Urinary bladder (tissue), 4 donors: ENCODE measurements around the gene DNAJC11. TPM values are rescaled to one million over a fixed set of nuclear protein-coding genes. Genes with fewer than 3 reads are reported as not detected.

Experiments
- DNase-seq: peaks from one replicate; pipeline ENCODE4 v3.0.0-alpha.2; 2015; ENCODE audit errors: extremely low spot score
- H3K27ac ChIP-seq: one replicate; pipeline ENCODE4 v1.5.1; 2013; ENCODE audit warnings: low read depth, mild to moderate bottlenecking, moderate library complexity
- H3K36me3 ChIP-seq: one replicate; pipeline ENCODE4 v1.6.1; 2013; ENCODE audit warnings: mild to moderate bottlenecking, moderate library complexity; ENCODE audit not compliant: insufficient read depth
- H3K4me1 ChIP-seq: one replicate; pipeline ENCODE4 v1.6.1; 2013; ENCODE audit warnings: mild to moderate bottlenecking, moderate library complexity; ENCODE audit not compliant: insufficient read depth
- H3K4me3 ChIP-seq: one replicate; pipeline ENCODE4 v1.5.1; 2013; ENCODE audit warnings: low read depth, low read length
- WGBS: extraction: QIAGEN DNeasy Blood & Tissue Kit; methylation state at CpG from one replicate; pipeline ENCODE4 v1.1.7; 2013; 5-methylcytosine and 5-hydroxymethylcytosine counted together
- polyA plus RNA-seq: library from polyadenylated mRNA; stranded (reverse); fragments of 200-250 nt; gene quantifications from one replicate; pipeline ENCODE4 v1.2.3, GENCODE V29; 2013
- total RNA-seq: library from RNA; depleted of rRNA; stranded (reverse); fragments of >200 nt; gene quantifications from one replicate; pipeline ENCODE4 v1.2.3, GENCODE V29; 2014
- donor health status: healthy with polysubstance abuse.
- donor health status: healthy.

The DNAJC11 gene
- total and polyA plus RNA-seq, 2 donors, result 28.3 to 29.0 TPM

DNA sequence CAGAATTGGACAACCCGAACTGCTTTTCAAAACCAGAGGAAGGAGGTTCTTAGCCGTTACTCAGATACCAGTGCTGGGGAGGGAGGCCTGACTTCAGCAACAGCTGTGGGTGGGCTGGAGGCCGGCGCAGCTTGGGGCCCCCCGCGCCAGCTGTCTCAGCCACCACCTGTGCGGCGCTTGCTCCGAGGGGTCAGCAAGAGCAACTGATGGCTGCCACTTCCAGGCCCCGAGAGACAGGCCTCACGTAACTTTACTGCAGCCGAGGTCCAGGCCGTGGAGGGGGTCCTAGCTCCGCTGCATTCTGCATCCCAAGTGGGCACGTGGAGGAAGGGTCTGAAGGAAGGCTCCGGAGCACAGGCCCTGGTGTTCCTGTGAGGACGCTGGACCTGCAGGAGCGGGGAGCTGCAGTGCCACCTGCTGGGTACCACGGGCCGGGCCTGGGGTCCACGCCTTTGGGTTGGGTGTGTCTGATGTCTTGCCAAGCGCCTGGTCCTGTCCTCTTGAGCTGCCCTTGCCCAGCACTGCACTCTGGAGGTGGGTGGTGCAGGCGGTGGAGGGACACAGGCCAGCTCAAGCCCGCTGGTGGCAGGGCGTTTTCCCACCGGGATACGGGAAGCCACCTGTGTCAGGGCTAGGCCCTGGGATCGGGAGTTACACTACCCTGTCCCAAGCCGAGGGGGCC lies 67.1 kb downstream of the DNAJC11 start:
- Histone ChIP-seq H3K4me3 (no peak overlapping the region), H3K27ac (no peak overlapping the region), H3K36me3 (peaks cover 4% of the 10 kb centered on the region), H3K4me1 (no peaks in the 10 kb centered on the region)
- no peak for DNase-seq
- 66% methylated on average over 29 of the region's 29 CpGs for WGBS

DNA sequence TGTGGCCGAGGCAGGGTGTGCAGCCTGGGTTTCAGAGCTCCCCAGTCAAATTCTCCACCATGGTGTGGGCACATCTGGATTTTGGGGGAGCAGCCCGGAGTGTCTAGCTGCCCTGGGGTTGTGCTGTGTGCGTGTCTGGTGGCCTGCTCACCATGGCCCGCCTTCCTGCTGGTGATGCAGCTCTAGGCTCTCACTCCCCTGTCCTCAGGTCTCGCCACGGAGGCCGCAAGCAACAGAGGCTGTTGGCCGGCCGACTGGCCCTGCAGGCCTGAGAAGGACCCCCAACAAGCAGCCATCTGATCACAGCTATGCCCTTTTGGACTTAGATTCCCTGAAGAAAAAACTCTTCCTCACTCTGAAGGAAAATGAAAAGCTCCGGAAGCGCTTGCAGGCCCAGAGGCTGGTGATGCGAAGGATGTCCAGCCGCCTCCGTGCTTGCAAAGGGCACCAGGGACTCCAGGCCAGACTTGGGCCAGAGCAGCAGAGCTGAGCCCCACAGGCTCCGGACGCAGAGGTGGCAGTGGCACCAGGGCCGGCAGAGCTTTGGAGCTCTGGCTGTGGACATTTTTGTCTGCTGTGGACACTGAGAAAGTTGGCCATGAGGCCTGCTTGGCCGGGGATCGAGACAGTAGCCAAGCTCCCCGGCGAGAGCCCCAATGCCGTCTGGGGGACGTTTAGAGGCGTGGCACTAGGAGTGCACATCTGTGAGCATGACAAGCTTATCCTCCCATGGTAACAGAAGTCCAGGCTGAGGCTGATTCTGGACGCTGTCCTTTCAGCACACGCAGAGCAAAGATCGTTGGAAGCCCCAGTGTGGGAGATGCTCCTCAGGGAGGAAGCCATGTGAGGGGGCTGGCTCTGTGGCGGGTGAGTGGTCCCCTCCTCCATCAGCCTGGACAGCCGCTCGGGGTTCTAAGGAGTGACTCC lies 68.8 kb downstream of the DNAJC11 start:
- 83% methylated on average over 30 of the region's 30 CpGs for WGBS
- no peak for DNase-seq
- H3K4me3 ChIP-seq, result no peak overlapping the region
- peaks cover 4% of the 10 kb centered on the region for H3K36me3 ChIP-seq
- no peaks in the 10 kb centered on the region for H3K4me1 ChIP-seq
- no peak overlapping the region for H3K27ac ChIP-seq

DNA sequence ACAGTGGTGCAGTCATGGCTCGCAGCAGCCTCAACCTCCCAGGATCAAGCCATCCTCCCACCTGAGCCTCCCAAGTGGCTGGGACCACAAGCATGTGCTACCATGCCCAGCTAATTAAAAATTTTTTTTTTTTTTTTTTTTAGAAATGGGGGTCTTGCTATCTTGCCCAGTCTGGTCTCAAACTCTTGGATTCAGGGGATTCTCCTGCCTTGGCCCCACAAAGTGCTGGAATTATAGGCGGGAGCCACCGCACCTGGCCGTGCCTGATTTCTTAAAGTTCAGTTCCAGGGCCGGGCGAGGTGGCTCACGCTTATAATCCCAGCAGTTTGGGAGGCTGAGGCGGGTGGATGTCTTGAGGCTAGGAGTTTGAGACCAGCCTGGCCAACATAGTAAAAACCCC lies 70.6 kb downstream of the DNAJC11 start:
- H3K4me3 ChIP-seq, result no peak overlapping the region
- 98% methylated on average over 8 of the region's 8 CpGs for WGBS
- no peak for DNase-seq
- H3K27ac ChIP-seq, result no peak overlapping the region
- H3K36me3 ChIP-seq, result peaks cover 4% of the 10 kb centered on the region
- peaks cover 3% of the 10 kb centered on the region for H3K4me1 ChIP-seq

DNA sequence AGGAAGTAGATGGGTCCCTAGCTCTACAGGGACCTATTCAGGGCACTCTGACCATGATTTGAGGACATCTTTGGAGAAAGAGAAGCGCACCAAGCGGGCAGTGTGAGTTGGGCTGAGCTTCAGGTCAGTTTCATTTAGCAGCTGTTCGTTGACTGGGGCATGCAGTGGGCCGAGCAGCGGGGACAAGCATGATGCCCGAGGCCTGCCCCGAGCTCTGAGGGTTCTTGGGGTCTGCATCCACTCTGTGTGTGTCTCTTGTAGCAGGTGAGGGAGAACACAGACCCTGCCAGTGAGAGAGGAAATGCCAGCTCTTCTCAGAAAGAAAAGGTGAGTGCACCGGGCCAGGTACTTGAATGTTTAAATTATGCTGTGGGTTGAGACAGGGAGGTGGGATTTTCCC lies 71.6 kb downstream of the DNAJC11 start:
- no peak overlapping the region for H3K4me3 ChIP-seq
- WGBS, result 92% methylated on average over 8 of the region's 8 CpGs
- peaks cover 4% of the 10 kb centered on the region for H3K36me3 ChIP-seq
- peaks cover 3% of the 10 kb centered on the region for H3K4me1 ChIP-seq
- H3K27ac ChIP-seq, result no peak overlapping the region
- DNase-seq, result no peak

DNA sequence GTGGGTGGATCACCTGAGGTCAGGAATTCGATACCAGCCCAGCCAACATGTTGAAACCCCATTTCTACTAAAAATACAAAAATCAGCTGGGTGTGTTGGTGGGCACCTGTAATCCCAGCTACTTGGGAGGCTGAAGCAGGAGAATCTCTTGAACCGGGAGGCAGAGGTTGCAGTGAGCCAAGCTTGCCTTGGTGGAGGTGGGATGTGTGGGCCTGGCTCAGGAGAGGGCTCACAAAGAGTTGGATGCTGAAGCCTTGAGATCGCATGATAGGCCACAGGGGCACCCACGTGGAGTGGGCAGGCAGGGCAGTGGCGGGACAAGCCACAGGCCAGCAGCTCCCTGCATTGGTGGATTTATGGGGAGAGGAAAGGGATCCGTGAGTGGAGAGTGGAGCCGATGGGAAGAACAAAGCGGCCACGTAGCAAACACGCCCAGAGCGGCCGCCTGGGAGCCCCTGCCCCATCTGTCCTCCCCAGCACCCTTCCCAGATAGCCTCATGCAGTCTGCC lies 72.6 kb downstream of the DNAJC11 start:
- H3K27ac ChIP-seq, result no peak overlapping the region
- 92% methylated on average over 12 of the region's 12 CpGs for WGBS
- H3K4me1 ChIP-seq, result peaks cover 3% of the 10 kb centered on the region
- no peak overlapping the region for H3K4me3 ChIP-seq
- H3K36me3 ChIP-seq, result peaks cover under 1% of the 10 kb centered on the region
- no peak for DNase-seq

DNA sequence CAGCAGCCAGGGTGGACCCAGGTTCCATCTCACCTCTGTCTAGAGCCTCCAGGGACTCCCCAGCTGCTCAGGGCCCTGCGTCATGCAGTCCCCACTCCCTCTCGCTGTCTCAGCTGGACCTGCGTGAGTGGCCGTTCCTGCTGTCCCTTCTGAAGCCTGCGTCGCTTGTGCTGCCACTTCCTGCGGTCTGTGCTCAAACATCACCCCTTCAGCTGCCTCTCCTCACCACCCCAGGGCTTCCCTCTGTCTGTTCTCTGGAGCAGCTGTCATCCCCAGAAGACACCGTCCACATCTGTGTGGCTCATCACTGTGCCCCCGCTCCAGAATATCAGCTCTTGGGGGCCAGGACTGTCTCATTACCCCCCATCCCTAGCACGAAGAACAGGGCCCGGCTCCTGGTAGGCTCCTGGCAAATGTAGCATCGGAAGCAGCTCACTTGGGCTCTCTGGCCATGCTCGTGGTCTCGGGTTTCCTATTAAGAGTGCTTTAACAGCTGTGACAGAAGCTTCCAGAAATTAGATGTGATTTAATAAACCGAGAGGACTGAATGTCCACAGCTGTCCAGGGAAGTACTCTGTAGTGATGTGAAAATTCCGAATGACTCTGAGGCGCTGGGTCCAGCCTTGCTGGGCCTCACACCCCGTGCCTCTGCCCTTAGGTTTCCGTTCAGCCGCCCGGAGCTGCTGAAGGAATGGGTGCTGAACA lies 73.6 kb downstream of the DNAJC11 start:
- peaks cover 3% of the 10 kb centered on the region for H3K4me1 ChIP-seq
- no peak overlapping the region for H3K4me3 ChIP-seq
- DNase-seq, result no peak
- H3K36me3 ChIP-seq, result no peaks in the 10 kb centered on the region
- H3K27ac ChIP-seq, result no peak overlapping the region
- 89% methylated on average over 21 of the region's 21 CpGs for WGBS

DNA sequence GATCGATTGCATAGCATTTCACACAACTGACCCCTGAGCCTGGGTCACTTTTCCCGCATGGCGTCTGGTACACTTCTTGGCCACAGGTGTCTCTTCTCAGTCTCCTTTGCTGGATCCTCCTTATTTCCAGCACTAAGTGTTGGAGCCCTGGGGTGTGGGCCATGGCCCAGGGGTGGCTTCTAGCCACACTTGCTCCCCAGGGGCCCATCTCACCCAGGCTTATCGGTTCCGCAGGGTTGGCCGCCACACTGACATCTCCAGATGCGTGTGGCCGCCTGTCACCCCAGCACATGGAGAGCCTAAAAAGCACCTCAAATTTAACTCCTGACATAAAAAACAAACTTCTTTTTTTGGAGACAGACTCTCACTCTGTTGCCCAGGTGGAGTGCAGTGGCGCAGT lies 74.6 kb downstream of the DNAJC11 start:
- 94% methylated on average over 9 of the region's 9 CpGs for WGBS
- H3K36me3 ChIP-seq, result no peaks in the 10 kb centered on the region
- H3K27ac ChIP-seq, result no peak overlapping the region
- no peak for DNase-seq
- peaks cover 3% of the 10 kb centered on the region for H3K4me1 ChIP-seq
- H3K4me3 ChIP-seq, result no peak overlapping the region

DNA sequence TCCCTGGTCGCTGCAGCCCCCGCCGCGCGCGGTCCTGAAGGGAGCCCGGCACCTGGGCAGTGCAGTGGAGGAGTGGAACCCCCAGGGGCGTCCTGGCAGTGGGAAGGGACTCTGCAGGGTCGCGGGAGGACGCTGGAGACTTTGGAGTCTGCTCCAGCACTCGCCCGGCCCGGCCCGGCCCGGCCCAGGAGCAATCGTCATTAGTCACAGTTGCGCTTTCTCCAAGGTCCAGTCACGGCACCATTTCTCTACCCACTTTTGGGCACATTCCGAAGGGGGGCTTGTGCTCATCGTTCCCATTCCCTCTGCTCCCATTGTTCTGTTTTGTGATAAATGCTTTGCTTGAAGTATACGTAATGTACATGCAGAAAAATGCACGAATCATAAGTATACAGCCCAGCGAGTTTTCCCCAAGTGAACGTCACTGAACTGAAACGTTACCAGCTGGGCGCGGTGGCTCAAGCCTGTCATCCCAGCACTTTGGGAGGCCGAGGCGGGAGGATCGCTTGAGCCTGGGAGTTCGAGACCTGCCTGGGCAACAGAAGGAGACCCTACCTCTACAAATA lies 75.9 kb downstream of the DNAJC11 start:
- H3K36me3 ChIP-seq, result peaks cover 3% of the 10 kb centered on the region
- H3K4me3 ChIP-seq, result peak overlapping the region; percentile 93
- H3K4me1 ChIP-seq, result peaks cover 3% of the 10 kb centered on the region
- DNase-seq, result no peak
- peak overlapping the region; percentile 84 for H3K27ac ChIP-seq
- 4% methylated on average over 32 of the region's 32 CpGs for WGBS

DNA sequence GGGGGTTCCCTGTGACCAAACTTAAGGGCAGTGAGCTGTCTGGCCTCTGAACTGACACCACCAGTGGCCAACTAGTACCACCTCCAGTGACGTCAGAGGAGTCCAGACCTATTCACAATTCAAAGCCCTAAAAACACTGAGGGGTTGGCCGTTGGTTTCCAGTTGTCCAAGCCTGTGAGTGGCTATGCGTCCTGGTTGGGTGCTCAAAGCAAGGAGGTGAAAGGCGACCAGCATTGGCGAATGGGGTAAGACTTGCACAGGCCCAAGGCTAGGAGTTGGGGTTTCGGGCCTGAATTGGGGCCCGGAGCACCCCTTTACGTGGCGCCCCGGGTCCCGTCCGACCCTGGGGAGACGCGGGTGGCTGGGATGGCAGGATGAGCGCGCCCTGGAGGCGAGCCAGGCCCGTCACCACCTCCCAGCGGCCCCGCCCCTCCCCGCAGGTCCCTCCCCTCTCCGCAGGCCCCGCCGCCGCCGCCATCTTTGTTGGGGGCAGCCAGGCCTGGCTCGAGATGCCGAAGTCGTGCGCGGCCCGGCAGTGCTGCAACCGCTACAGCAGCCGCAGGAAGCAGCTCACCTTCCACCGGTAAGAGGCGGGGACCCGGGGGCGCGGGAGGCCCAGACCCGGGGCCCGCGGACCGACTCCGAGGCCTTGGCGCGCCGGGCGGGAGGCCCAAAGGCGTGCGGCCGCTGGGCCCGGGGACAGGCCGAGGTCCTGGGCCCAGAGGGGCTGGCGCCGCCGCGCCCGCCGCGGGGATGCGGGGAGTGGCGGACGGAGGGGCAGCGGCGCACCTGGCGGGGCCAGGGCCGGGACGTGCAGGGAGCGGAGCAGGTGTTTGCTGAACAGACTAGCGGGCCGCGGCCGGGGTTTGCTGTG lies 76.7 kb downstream of the DNAJC11 start, which contains the start of gene THAP3:
THAP3 (plus strand) TSS at position 159 of the 874 bp plus-strand sequence; CDS start at position 510, 351 bp downstream.
- 1% methylated on average over 73 of the region's 73 CpGs for WGBS
- peaks cover 4% of the 10 kb centered on the region for H3K36me3 ChIP-seq
- no peak for DNase-seq
- H3K4me3 ChIP-seq, result peak within 1 kb of the TSS; percentile 93
- peaks cover 3% of the 10 kb centered on the region for H3K4me1 ChIP-seq
- peak within 1 kb of the TSS; percentile 87 for H3K27ac ChIP-seq

DNA sequence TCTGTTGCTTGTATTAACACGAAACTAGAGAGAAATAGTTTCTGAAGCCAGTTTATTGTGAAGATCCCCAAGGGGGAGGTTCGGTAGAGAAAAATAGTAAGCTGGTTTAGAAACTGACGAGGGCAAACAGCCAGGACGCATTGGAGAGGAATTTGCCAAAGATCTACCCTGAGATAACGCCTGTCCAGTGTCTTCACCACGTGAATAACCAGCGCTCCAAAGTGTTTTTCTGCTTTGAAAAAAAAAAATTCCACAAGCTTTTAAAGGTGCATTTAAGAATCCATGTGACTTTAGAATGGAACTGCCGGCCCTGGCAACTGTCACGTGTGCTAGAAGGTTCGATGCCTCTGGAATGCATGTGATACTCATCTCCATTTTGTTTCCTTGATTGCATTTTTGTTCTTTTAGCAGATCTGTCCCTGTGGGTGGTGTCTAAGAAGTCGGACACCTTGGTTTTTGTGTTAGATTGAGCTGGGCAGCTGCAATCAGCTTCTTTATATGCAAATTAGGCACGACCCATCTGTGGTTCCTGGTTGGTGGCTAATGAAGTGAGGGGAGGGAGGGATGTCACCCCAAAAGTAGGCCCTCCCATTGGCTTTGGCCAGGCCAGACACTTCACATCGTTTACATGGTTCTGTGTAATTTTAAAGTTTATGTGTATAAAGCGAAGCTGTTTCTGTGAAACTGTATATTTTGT lies 78.2 kb downstream of the DNAJC11 start:
- Histone ChIP-seq H3K27ac (no peak overlapping the region), H3K36me3 (peaks cover 6% of the 10 kb centered on the region), H3K4me1 (peaks cover 3% of the 10 kb centered on the region), H3K4me3 (no peak overlapping the region)
- DNase-seq, result no peak
- 69% methylated on average over 14 of the region's 14 CpGs for WGBS

DNA sequence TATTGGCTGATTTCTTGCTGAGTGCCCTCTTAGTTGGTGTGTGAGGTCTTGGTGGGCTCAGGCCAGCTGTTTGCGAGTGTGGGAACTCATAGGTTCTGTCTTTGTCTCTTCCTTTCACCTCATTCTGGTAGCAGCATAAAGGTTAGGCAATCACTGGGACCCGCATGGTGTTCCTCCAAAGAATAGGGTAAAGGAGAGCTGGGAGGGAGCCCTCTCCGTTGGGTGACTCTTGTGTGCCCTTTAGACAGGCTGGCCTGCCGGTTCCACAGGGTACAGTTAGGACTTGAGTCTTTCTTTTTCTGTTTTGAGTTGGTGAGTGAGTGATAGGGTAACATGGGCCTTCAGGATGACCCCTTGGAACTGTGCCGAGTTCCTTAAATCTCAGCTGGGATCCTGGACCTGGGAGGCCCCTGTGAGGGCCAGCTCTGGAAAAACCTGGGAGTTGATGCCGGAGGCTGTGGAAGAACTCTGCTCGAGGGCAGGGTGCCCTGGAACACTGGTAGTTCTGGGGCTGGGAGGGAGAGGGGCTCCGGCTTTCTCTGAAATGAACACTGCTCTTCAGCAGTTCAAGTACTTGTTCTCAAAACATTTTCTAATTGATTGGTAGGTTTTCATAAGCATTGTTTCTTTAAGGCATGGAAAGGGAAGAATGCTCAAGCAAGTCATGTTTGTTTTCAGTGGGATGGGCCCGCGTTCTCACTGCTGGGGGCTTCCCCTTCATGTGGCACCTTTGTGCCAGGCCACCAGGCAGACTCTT lies 79.0 kb downstream of the DNAJC11 start:
- Histone ChIP-seq H3K4me3 (no peak overlapping the region), H3K36me3 (peaks cover 6% of the 10 kb centered on the region), H3K27ac (no peak overlapping the region), H3K4me1 (peaks cover 3% of the 10 kb centered on the region)
- WGBS, result 85% methylated on average over 10 of the region's 10 CpGs
- no peak for DNase-seq
